Left lung (tissue), 10 donors: ENCODE results near the gene MRPS10. TPM values are rescaled to one million over a fixed set of nuclear protein-coding genes. Genes with fewer than 3 reads are reported as not detected.
"Not testable (repeated sequence)": the region's sequence is repeated elsewhere in the genome, so short reads cannot be mapped to it uniquely, and the experiment has no call there.

Experiments used
- ATAC-seq: fragments of 200-7000 bp; cut with Tn5 transposase; one replicate; pipeline ENCODE4 v1.9.1; 2020; ENCODE audit warnings: moderate library complexity
- DNase-seq, 4 donors: peaks; one replicate each; pipeline ENCODE4 v3.0.0-alpha.2; 2013 to 2020
- H3K27ac ChIP-seq, 2 donors: fragments of 200-600 bp; sonication (generic) in 1 of 2; one replicate each; pipeline versions ENCODE4 v1.5.0 to v1.8.0; 2020 to 2021
- H3K27me3 ChIP-seq, 2 donors: fragments of 200-600 bp; sonication (generic) in 1 of 2; one replicate each; pipeline versions ENCODE4 v1.5.0 to v1.8.0; 2020 to 2021
- H3K36me3 ChIP-seq, 2 donors: fragments of 200-600 bp; sonication (generic) in 1 of 2; one replicate each; pipeline versions ENCODE4 v1.5.0 to v1.8.0; 2020 to 2021
- H3K4me1 ChIP-seq, 2 donors: fragments of 200-600 bp; one replicate each; pipeline ENCODE4 v1.8.0; 2021
- H3K4me3 ChIP-seq, 2 donors: fragments of 200-600 bp; sonication (generic) in 1 of 2; one replicate each; pipeline versions ENCODE4 v1.5.0 to v1.8.0; 2020 to 2021; ENCODE audit warnings: mild to moderate bottlenecking in 1 of 2
- H3K9me3 ChIP-seq, 2 donors: fragments of 200-600 bp; sonication (generic) in 1 of 2; one replicate each; pipeline versions ENCODE4 v1.5.0 to v1.8.0; 2020 to 2021
- intact Hi-C, 2 donors: fragments of 100-400 bp; cut with DNase I; formaldehyde crosslinking; loops; one replicate each; pipeline versions ENCODE4 v1.11.2 to v1.14.2; 2022
- polyA plus RNA-seq, 6 donors: library from polyadenylated mRNA; unstranded; fragments of 120-200 nt; gene quantifications; one replicate each; pipeline ENCODE4 v1.2.1, GENCODE V29; 2013; ENCODE audit not compliant: insufficient read length in 6 of 6
- total RNA-seq, 2 donors: library from RNA; stranded (reverse); fragmentation: NEBNext Ultra II Directional; extraction: Animal tissue kit (Norgen Biotek cat#: 25700); gene quantifications; one replicate each; pipeline ENCODE4 v1.2.1, GENCODE V29; 2021
- TF ChIP-seq, protein P1 (sequence below), 2 donors: fragments of 200-600 bp; sonication (generic) in 1 of 2; IDR thresholded peaks; one replicate each; pipeline versions ENCODE4 v1.5.0 to v1.8.0; 2021; ENCODE audit warnings: antibody characterized with exemption in 2 of 2
- donor health status: DM: no; HTN: yes; CAD: no.
- donor health status: DM: no; HTN: no; CAD: no.

Gene MRPS10
- total and polyA plus RNA-seq, 8 donors, result 24.5 to 36.0 (median 30.4) TPM

DNA sequence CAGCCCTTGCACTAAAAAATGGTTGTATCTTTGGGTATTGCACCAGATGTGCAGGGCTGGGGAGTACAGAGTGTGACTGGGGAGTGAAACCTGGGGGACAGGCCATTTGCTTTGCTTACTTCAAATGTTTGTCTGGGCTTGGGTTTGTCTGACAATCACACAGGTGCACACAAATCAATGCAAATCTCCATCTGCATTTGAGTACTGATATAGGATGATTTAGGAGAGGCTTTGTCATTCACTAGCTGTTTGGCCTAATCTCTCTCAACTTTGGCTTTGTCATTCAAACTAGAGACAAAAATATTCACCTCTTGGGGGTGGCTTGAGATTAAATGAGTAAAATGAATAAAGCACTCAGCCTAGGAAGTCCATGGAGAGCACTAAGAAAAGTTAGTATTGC, 40.7 kb downstream of the MRPS10 start:
- no peak for DNase-seq
- no peak overlapping the region for H3K4me3 ChIP-seq
- TF ChIP-seq, protein P1, sequence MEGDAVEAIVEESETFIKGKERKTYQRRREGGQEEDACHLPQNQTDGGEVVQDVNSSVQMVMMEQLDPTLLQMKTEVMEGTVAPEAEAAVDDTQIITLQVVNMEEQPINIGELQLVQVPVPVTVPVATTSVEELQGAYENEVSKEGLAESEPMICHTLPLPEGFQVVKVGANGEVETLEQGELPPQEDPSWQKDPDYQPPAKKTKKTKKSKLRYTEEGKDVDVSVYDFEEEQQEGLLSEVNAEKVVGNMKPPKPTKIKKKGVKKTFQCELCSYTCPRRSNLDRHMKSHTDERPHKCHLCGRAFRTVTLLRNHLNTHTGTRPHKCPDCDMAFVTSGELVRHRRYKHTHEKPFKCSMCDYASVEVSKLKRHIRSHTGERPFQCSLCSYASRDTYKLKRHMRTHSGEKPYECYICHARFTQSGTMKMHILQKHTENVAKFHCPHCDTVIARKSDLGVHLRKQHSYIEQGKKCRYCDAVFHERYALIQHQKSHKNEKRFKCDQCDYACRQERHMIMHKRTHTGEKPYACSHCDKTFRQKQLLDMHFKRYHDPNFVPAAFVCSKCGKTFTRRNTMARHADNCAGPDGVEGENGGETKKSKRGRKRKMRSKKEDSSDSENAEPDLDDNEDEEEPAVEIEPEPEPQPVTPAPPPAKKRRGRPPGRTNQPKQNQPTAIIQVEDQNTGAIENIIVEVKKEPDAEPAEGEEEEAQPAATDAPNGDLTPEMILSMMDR (IDR thresholded peaks at IDR 0.05), result no peak
- ATAC-seq, result no peak
- intact Hi-C loops, result no loop called here
- no peaks in the 10 kb centered on the region for H3K9me3 ChIP-seq
- H3K27ac ChIP-seq, result no peak overlapping the region
- no peaks in the 10 kb centered on the region for H3K36me3 ChIP-seq
- peaks cover 0 to 15% of the 10 kb centered on the region in 2 donors for H3K27me3 ChIP-seq
- H3K4me1 ChIP-seq, result peaks cover 0 to 4% of the 10 kb centered on the region in 2 donors

DNA sequence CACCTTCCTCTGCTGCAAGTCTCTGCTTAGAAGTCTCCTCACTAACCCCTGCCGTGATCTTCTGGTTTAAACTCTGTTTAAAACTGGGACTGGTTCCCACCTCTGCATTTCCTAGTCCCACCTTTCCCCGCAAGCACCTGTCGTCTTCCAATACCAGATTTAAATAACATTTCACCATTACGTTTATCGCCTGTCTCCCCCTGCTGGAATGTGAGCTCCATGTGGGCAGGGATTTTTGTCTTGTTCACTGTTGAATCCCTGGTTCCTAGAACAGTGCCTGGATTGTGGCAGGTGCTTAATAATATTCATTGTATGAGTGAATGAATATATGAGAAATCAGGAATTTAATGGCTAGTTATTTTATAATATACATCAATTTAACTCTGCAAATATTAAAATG, 41.8 kb downstream of the MRPS10 start:
- intact Hi-C loops, result no loop called here
- H3K4me3 ChIP-seq, result no peak overlapping the region
- TF ChIP-seq, protein P1 (IDR thresholded peaks at IDR 0.05), result no peak
- peaks cover 0 to 4% of the 10 kb centered on the region in 2 donors for H3K4me1 ChIP-seq
- no peak overlapping the region for H3K27ac ChIP-seq
- DNase-seq, result no peak
- H3K27me3 ChIP-seq, result peaks cover 0 to 15% of the 10 kb centered on the region in 2 donors
- H3K9me3 ChIP-seq, result no peaks in the 10 kb centered on the region
- no peaks in the 10 kb centered on the region for H3K36me3 ChIP-seq
- no peak for ATAC-seq

DNA sequence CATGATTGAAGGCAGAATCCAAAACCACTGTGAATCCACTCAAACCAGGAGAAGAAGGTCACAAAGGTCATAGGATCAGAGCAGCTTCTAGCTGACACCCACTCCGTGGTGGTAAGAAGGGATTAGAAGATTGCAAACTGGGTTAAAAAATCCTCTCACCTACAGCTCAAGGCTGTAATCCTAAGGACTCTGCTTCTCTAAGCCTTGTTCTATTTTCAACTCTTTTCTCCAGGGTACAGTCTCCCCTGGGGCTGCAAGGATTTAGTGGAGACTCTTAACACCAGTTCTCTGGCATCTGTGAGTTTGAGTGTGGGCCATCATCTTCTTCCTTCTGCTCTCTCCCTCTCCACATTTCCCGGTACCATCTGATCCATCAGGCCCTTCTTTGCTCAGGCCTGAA, 44.6 kb downstream of the MRPS10 start, which contains the start of gene GUCA1A:
TSS of gene GUCA1A (plus strand) at position 264 of the 400 bp plus-strand sequence. CDS start 250 bp downstream, outside the sequence.
- Histone ChIP-seq H3K27ac (no peak within 1 kb of the TSS), H3K36me3 (no peaks in the 10 kb centered on the region), H3K9me3 (no peaks in the 10 kb centered on the region), H3K4me3 (no peak within 1 kb of the TSS), H3K4me1 (peaks cover 0 to 2% of the 10 kb centered on the region in 2 donors), H3K27me3 (peaks cover 0 to 5% of the 10 kb centered on the region in 2 donors)
- TF ChIP-seq, protein P1 (IDR thresholded peaks at IDR 0.05), result no peak
- no peak for ATAC-seq
- intact Hi-C loops, result no loop called here
- no peak for DNase-seq

DNA sequence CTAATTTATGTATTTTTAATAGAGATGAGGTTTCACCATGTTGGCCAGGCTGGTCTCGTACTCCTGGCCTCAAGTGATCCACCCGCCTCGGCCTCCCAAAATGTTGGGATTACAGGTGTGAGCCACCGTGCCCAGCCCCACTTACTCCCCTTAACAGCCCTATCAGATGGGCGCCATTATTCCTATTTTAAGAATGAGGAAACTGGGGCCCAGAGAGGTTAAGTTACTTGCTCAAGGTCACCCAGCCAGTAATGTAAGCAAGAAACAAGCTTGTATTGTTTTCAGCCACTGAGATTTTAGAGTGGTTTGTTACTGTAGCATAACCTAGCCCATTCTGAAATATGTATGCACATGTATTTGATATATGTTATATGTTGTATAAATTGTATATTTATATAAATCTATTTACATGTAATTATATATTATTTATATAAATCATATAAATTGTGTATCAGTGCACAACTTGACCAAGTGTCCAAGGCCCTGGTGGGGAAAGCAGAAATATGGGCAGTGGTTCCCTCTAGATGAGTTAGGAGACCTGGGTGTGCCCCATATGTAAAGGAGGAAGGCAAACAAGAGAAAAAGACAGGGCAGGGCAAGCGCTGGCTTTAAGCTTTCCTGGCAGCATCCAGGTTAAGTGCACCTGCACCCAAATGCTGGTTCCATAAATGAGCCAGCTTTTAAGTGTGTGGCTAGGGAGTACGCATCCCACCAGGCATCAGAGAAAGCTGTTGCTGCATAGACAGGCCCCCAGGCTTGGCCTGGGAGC, 45.7 kb downstream of the MRPS10 start:
- intact Hi-C loops, result no loop called here
- Histone ChIP-seq H3K27ac (no peak overlapping the region), H3K4me3 (no peak overlapping the region), H3K27me3 (no peaks in the 10 kb centered on the region), H3K9me3 (no peaks in the 10 kb centered on the region), H3K36me3 (no peaks in the 10 kb centered on the region), H3K4me1 (no peaks in the 10 kb centered on the region)
- DNase-seq, result no peak
- TF ChIP-seq, protein P1 (IDR thresholded peaks at IDR 0.05), result no peak
- ATAC-seq, result no peak

DNA sequence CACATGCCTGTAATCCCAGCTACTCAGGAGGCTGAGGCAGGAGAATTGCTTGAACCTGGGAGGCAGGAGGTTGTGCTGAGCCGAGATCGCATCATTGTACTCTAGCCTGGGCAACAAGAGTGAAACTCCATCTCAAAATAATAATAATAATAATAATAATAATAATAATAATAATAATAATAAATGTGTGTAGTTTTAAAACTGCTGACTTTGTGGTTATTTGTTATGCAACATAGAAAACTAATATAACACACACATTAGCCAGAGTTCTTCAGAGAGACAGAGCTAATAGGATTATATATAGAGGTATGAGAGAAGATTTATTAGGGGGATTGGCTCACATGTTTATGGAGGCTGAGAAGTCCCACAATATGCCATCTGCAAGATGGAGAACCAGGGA, 47.9 kb downstream of the MRPS10 start:
- H3K27ac ChIP-seq, intact Hi-C loops, H3K9me3 ChIP-seq, H3K4me1 ChIP-seq, H3K36me3 ChIP-seq, H3K4me3 ChIP-seq, H3K27me3 ChIP-seq, ATAC-seq, DNase-seq: not testable (repeated sequence)
